H54 (cell line): Measurements from ENCODE around the gene CTNNA2.
A peak's percentile ranks its signal among the peaks of the same experiment; 100 is the strongest.

Source experiments
- DNase-seq: peaks from one replicate; pipeline ENCODE4 v3.0.0; 2011; ENCODE audit warnings: low spot score, mixed read lengths; ENCODE audit not compliant: insufficient read length
- FAIRE-seq: peaks from 3 replicates; lab custom pipeline; 2011; peaks lifted over from hg19 to GRCh38; lab: Jason Lieb, UNC
- POLR2A ChIP-seq: IDR thresholded peaks from 2 replicates; pipeline ENCODE4 v1.6.1; 2011; ENCODE audit warnings: low read depth, mild to moderate bottlenecking, low read length

CTNNA2 gene

GRCh38 chr2:79512442-79513401 lies at the start of gene CTNNA2:
Gene CTNNA2, plus strand, starts transcription at chr2:79513051.
- TF ChIP-seq POLR2A: no peak
- no peak for FAIRE-seq
- DNase-seq: peak; percentile 64

- FAIRE-seq (no peak), DNase-seq (no peak)
- no peak for TF ChIP-seq POLR2A
These were observed 25.5 kb upstream of the CTNNA2 start for GRCh38 chr2:79487399-79487798.

GRCh38 chr2:79511320-79511951 lies 1.4 kb upstream of the CTNNA2 start:
- TF ChIP-seq POLR2A: no peak
- DNase-seq: no peak
- no peak for FAIRE-seq

- DNase-seq (no peak), FAIRE-seq (no peak)
- no peak for TF ChIP-seq POLR2A
These were observed 860 bp downstream of the CTNNA2 start for GRCh38 chr2:79513711-79514110.

GRCh38 chr2:79529636-79530035 lies 16.8 kb downstream of the CTNNA2 start:
- no peak for TF ChIP-seq POLR2A
- DNase-seq (no peak), FAIRE-seq (no peak)

- DNase-seq (no peak), FAIRE-seq (no peak)
- TF ChIP-seq POLR2A: no peak
These were observed 17.6 kb downstream of the CTNNA2 start for GRCh38 chr2:79530443-79530842.

- no peak for FAIRE-seq
- TF ChIP-seq POLR2A: no peak
These were observed 34.7 kb downstream of the CTNNA2 start for GRCh38 chr2:79547568-79547967.

DNA sequence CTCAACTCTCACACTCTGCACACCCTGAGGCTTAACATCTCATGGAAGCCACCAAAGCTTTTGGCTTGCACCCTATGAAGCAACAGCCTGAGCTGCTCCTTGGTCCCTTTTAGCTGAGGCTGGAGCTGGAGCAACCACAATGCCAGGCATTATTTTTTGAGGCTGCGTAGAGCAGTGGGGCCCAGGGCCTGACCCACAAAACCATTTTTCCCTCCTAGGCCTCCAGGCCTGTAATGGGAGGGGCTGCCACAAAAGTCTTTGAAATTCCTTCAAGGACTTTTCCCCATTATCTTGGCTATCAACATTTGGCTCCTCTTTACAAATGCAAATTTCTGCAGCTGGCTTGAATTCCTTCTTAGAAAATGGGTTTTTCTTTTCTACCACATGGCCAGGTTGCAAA lies 39.8 kb downstream of the CTNNA2 start:
- FAIRE-seq: no peak
- no peak for TF ChIP-seq POLR2A
- no peak for DNase-seq

More at GRCh38 chr2:79547568-79547967, 34.7 kb downstream of the CTNNA2 start:
- DNase-seq: no peak

GRCh38 chr2:79554899-79555298 lies 42.0 kb downstream of the CTNNA2 start:
- FAIRE-seq: no peak

GRCh38 chr2:79564065-79564464 lies 51.2 kb downstream of the CTNNA2 start:
- TF ChIP-seq POLR2A: no peak
- FAIRE-seq (no peak), DNase-seq (no peak)

More at GRCh38 chr2:79554899-79555298, 42.0 kb downstream of the CTNNA2 start:
- DNase-seq: no peak
- TF ChIP-seq POLR2A: no peak

DNA sequence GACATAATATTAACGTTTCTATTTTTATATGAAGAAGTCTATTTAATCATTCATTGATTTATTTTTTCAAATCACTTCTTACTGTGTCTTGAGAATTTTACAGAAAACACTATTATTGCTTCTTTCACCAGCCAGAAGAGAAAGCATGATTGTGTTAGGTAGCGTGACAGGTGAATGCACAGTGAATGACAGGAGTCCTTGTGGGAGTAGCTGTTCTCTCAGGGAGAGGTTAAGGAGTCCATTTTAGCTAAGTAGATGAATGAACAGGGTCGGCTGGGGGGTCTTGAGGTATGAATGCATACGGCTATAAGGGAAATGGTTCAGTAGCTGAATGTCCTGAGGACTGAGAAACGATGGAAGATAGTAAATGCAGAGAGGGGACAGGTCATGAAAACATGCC lies 56.2 kb downstream of the CTNNA2 start:
- TF ChIP-seq POLR2A: no peak
- no peak for FAIRE-seq
- no peak for DNase-seq

GRCh38 chr2:79573895-79574674 lies 61.2 kb downstream of the CTNNA2 start:
- TF ChIP-seq POLR2A: no peak
- no peak for FAIRE-seq
- no peak for DNase-seq

GRCh38 chr2:79576451-79576850 lies 63.6 kb downstream of the CTNNA2 start:
- DNase-seq (no peak), FAIRE-seq (no peak)
- TF ChIP-seq POLR2A: no peak

GRCh38 chr2:79578952-79579351 lies 66.1 kb downstream of the CTNNA2 start:
- no peak for FAIRE-seq
- DNase-seq: no peak
- no peak for TF ChIP-seq POLR2A
